Common myeloid progenitor, CD34-positive (primary cell): Measurements from ENCODE around the gene PRKAG2.

Experiments used
- CTCF ChIA-PET: fragments of 350-600 bp; sonication (Branson Sonifier 250); formaldehyde crosslinking; loops from one replicate; lab custom pipeline; 2021; ENCODE audit warnings: antibody characterized with exemption; lab: Charles Lee
- POLR2A ChIA-PET: fragments of 350-600 bp; sonication (Branson Sonifier 250); formaldehyde crosslinking; loops from one replicate; lab custom pipeline; 2021; ENCODE audit warnings: antibody characterized with exemption; lab: Charles Lee
- DNase-seq, 3 donors: peaks; one replicate each; pipeline versions ENCODE4 v3.0.0 to v3.0.0-alpha.2; 2013
- H3K27ac ChIP-seq, 2 experiments: 1 replicate in 1 of 2; 2 replicates in 1 of 2; pipeline ENCODE4 v1.7.0; 2013; ENCODE audit warnings: inconsistent platforms in 2 of 2, low read length in 2 of 2, mild to moderate bottlenecking in 2 of 2, low read depth in 1 of 2, moderate library complexity in 1 of 2; ENCODE audit not compliant: severe bottlenecking in 2 of 2, insufficient read depth in 1 of 2, poor library complexity in 1 of 2
- H3K27me3 ChIP-seq, 5 experiments: replicated peaks in 2 of 5; 1 replicate in 3 of 5; 2 replicates in 2 of 5; pipeline versions ENCODE4 v1.6.1 to v1.7.0; 2013; ENCODE audit warnings: low read length in 4 of 5, mild to moderate bottlenecking in 2 of 5, moderate library complexity in 2 of 5, inconsistent platforms in 1 of 5; ENCODE audit not compliant: insufficient read depth in 5 of 5, control insufficient read depth in 4 of 5
- H3K36me3 ChIP-seq, 4 experiments: 1 replicate in 2 of 4; 2 replicates in 2 of 4; pipeline versions ENCODE4 v1.6.1 to v1.7.0; 2013; ENCODE audit warnings: low read length in 3 of 4, control low read depth in 1 of 4, mild to moderate bottlenecking in 1 of 4; ENCODE audit not compliant: control insufficient read depth in 4 of 4, insufficient read depth in 4 of 4
- H3K4me1 ChIP-seq, 4 experiments: 1 replicate in 3 of 4; 2 replicates in 1 of 4; pipeline versions ENCODE4 v1.6.1 to v1.7.1; 2013; ENCODE audit warnings: low read length in 3 of 4, mild to moderate bottlenecking in 3 of 4, control low read depth in 1 of 4, inconsistent platforms in 1 of 4, moderate library complexity in 1 of 4; ENCODE audit not compliant: control insufficient read depth in 4 of 4, insufficient read depth in 4 of 4; ENCODE audit errors: control extremely low read depth in 1 of 4
- H3K4me3 ChIP-seq, 7 experiments: 1 replicate in 4 of 7; 2 replicates in 3 of 7; pipeline versions ENCODE4 v1.5.1 to v1.7.0; 2013; ENCODE audit warnings: mild to moderate bottlenecking in 7 of 7, low read length in 6 of 7, moderate library complexity in 6 of 7, inconsistent platforms in 2 of 7, low read depth in 2 of 7, control low read depth in 1 of 7; ENCODE audit not compliant: insufficient read depth in 4 of 7, control insufficient read depth in 1 of 7; ENCODE audit errors: extremely low read depth in 1 of 7
- H3K9me3 ChIP-seq, 5 experiments: 1 replicate in 4 of 5; 2 replicates in 1 of 5; pipeline versions ENCODE4 v1.6.1 to v1.7.1; 2013; ENCODE audit warnings: low read length in 4 of 5, mild to moderate bottlenecking in 2 of 5, inconsistent platforms in 1 of 5, low read depth in 1 of 5, moderate library complexity in 1 of 5; ENCODE audit not compliant: control insufficient read depth in 4 of 5, insufficient read depth in 2 of 5; ENCODE audit errors: control extremely low read depth in 1 of 5
- WGBS: methylation state at CpG from one replicate; pipeline ENCODE4 v1.1.5; 2013; ENCODE audit not compliant: insufficient coverage; 5-methylcytosine and 5-hydroxymethylcytosine counted together

PRKAG2 gene

GRCh38 chr7:151655555-151655954 is 221.4 kb downstream of the PRKAG2 start:
- WGBS: 98% methylated on average over 3 of the region's 3 CpGs
- Histone ChIP-seq H3K4me3 (no peak overlapping the region), H3K36me3 (no peaks in the 10 kb centered on the region), H3K27ac (no peak overlapping the region), H3K4me1 (no peaks in the 10 kb centered on the region), H3K9me3 (no peaks in the 10 kb centered on the region), H3K27me3 (no peaks in the 10 kb centered on the region)
- DNase-seq: no peak
- CTCF ChIA-PET: interaction anchor here (0.6 to 1.0 kb wide), 2 partner anchors 21 to 26 kb away, joined by 3 to 4 read pairs; no protein-coding TSS in a partner anchor
- POLR2A ChIA-PET: no interaction called here

DNA sequence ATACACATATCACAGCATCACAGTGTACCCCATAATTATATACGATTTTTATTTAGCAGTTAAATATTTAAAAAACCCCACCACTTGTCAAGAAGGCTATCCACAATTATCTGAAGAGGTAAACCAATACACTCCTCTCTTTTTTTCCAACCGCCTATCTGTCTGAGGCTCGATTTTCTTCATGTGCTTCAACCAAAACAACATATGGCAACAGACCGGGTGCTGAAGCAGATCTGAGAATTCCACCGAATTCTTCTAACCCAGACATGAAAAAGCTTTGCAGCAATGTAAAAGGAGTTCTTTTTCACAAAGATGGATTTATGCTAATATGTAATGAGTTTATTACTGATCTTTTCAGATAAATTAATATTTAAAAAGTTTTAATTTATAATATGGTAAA is 224.8 kb downstream of the PRKAG2 start:
- H3K27me3 ChIP-seq: no peaks in the 10 kb centered on the region
- 100% methylated on average over 2 of the region's 5 CpGs for whole genome bisulfite sequencing
- peaks cover 0 to 2% (median 0%) of the 10 kb centered on the region in 4 experiments for H3K36me3 ChIP-seq
- H3K27ac ChIP-seq: no peak overlapping the region
- no peaks in the 10 kb centered on the region for H3K9me3 ChIP-seq
- no peak overlapping the region for H3K4me3 ChIP-seq
- no peak for DNase-seq
- ChIA-PET POLR2A (no interaction called here), CTCF (interaction anchor here (1.0 to 1.4 kb wide), 3 partner anchors 19 to 53 kb away, joined by 3 to 4 read pairs (median 3); no protein-coding TSS in a partner anchor)
- no peaks in the 10 kb centered on the region for H3K4me1 ChIP-seq

DNA sequence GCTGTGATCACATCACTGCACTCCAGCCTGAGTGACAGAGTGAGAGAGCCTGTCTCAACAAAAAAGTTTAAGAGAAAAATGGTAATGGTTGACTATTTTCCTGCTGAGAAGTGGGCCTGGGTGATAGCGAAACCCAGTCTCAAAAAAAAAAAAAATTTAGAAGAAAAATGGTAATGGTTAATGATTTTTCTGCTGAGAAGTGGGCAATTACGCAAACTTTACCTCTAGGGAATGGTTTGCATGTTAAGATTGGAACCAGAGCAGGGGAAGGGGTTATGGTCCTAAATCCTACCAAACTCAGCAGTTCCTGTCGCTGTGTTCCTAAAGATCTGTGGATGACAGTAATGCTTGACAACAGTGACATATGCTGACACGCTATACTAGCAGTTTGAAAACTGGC is 226.8 kb downstream of the PRKAG2 start:
- H3K27ac ChIP-seq: no peak overlapping the region
- POLR2A ChIA-PET: no interaction called here
- CTCF ChIA-PET: no interaction called here
- no peak overlapping the region for H3K4me3 ChIP-seq
- no peak for DNase-seq
- 100% methylated on average over 3 of the region's 4 CpGs for WGBS
- H3K4me1 ChIP-seq: no peaks in the 10 kb centered on the region
- peaks cover 0 to 5% (median 0%) of the 10 kb centered on the region in 5 experiments for H3K9me3 ChIP-seq
- peaks cover 0 to 2% (median 0%) of the 10 kb centered on the region in 4 experiments for H3K36me3 ChIP-seq
- H3K27me3 ChIP-seq: no peaks in the 10 kb centered on the region

- Histone ChIP-seq H3K27ac (no peak overlapping the region), H3K9me3 (peaks cover 0 to 8% (median 0%) of the 10 kb centered on the region in 5 experiments), H3K4me3 (no peak overlapping the region), H3K27me3 (no peaks in the 10 kb centered on the region), H3K4me1 (no peaks in the 10 kb centered on the region), H3K36me3 (peaks cover 0 to 2% (median 0%) of the 10 kb centered on the region in 4 experiments)
- POLR2A ChIA-PET: no interaction called here
- CTCF ChIA-PET: no interaction called here
- 92% methylated on average over 6 of the region's 6 CpGs for WGBS
- no peak for DNase-seq
These were observed 228.5 kb downstream of the PRKAG2 start for GRCh38 chr7:151648429-151648828.

- H3K9me3 ChIP-seq: peaks cover 0 to 8% (median 0%) of the 10 kb centered on the region in 5 experiments
- no peak for DNase-seq
- CTCF ChIA-PET: no interaction called here
- POLR2A ChIA-PET: no interaction called here
- no peaks in the 10 kb centered on the region for H3K4me1 ChIP-seq
- H3K27me3 ChIP-seq: no peaks in the 10 kb centered on the region
- no peak overlapping the region for H3K4me3 ChIP-seq
- H3K27ac ChIP-seq: no peak overlapping the region
- WGBS: 100% methylated on average over 2 of the region's 3 CpGs
- peaks cover 0 to 2% (median 0%) of the 10 kb centered on the region in 4 experiments for H3K36me3 ChIP-seq
These were observed 229.0 kb downstream of the PRKAG2 start for GRCh38 chr7:151647874-151648273.

- H3K36me3 ChIP-seq: peaks cover 0 to 2% (median 0%) of the 10 kb centered on the region in 4 experiments
- 100% methylated on average over 4 of the region's 5 CpGs for WGBS
- no peak overlapping the region for H3K4me3 ChIP-seq
- peaks cover 0 to 8% (median 0%) of the 10 kb centered on the region in 5 experiments for H3K9me3 ChIP-seq
- H3K4me1 ChIP-seq: no peaks in the 10 kb centered on the region
- no peak overlapping the region for H3K27ac ChIP-seq
- CTCF ChIA-PET: interaction anchor here (0.8 kb wide), 1 partner anchor 20 kb away, joined by 3 read pairs; no protein-coding TSS in a partner anchor
- POLR2A ChIA-PET: no interaction called here
- DNase-seq: no peak
- H3K27me3 ChIP-seq: no peaks in the 10 kb centered on the region
These were observed 229.9 kb downstream of the PRKAG2 start for GRCh38 chr7:151647006-151647405.

DNA sequence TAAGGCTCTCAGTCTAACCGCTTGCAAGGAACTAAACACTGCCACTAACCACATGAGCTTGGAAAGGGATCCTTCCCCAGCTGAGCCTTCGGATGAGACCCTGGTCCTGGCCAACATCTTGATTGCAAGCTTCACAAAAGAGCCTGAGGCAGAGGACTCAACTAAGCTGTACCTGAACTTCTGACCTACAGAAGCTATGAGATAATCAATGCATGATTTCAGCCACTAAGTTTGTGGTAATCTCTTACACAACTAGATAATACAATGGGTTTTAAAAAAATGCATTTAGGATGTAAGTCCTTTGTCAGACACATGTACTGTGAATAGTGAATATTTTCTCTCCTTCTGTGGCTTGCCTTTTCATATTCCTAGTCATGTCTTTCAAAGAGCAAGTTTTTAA is 231.6 kb downstream of the PRKAG2 start:
- H3K36me3 ChIP-seq: peaks cover 0 to 2% (median 0%) of the 10 kb centered on the region in 4 experiments
- H3K4me3 ChIP-seq: no peak overlapping the region
- H3K4me1 ChIP-seq: no peaks in the 10 kb centered on the region
- ChIA-PET CTCF (interaction anchor here (0.8 to 1.1 kb wide), 3 partner anchors 14 to 22 kb away, joined by 3 read pairs; no protein-coding TSS in a partner anchor), POLR2A (no interaction called here)
- H3K9me3 ChIP-seq: peaks cover 0 to 8% (median 0%) of the 10 kb centered on the region in 5 experiments
- 89% methylated on average over 1 of the region's 2 CpGs for WGBS
- no peak for DNase-seq
- H3K27ac ChIP-seq: no peak overlapping the region
- no peaks in the 10 kb centered on the region for H3K27me3 ChIP-seq
